ENCODE results near the gene COBL.

Gene COBL

DNA sequence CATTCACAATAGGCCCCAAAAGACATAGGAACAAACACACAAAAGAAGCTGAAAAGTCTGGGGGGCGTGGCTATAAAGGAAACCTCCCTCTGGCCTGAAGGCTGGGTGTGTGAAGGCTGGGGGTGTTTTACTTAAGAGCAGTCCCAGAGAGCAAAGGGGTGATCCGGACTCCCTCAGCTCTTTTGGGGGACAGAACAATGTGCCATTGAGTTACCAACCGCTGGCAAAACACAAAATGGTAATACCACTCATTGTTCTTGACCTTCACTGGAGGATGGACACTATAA, 189.0 kb downstream of the COBL start:
- TF ChIP-seq FOXM1 (IDR thresholded peaks at IDR 0.05; ENCODE audit: borderline replicate concordance, low read depth) (no peak), EGR1 (IDR thresholded peaks at IDR 0.05) (no peak), TEAD4 (IDR thresholded peaks at IDR 0.05) (no peak), TAF1 (IDR thresholded peaks at IDR 0.05; ENCODE audit: low read depth) (no peak), RAD21 (IDR thresholded peaks at IDR 0.05; ENCODE audit: low read depth) (no peak), CEBPB (IDR thresholded peaks at IDR 0.05) (no peak), ZBTB7A (IDR thresholded peaks at IDR 0.05; ENCODE audit: low read depth) (no peak), NFIC (IDR thresholded peaks at IDR 0.05) (no peak), YY1 (IDR thresholded peaks at IDR 0.05; ENCODE audit: low read depth) (no peak), EP300 (IDR thresholded peaks at IDR 0.05; ENCODE audit: borderline replicate concordance) (no peak)
- TF ChIP-seq, protein P1, sequence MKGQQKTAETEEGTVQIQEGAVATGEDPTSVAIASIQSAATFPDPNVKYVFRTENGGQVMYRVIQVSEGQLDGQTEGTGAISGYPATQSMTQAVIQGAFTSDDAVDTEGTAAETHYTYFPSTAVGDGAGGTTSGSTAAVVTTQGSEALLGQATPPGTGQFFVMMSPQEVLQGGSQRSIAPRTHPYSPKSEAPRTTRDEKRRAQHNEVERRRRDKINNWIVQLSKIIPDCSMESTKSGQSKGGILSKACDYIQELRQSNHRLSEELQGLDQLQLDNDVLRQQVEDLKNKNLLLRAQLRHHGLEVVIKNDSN (IDR thresholded peaks at IDR 0.05) = no peak
- TF ChIP-seq, protein P2, sequence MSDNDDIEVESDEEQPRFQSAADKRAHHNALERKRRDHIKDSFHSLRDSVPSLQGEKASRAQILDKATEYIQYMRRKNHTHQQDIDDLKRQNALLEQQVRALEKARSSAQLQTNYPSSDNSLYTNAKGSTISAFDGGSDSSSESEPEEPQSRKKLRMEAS (IDR thresholded peaks at IDR 0.05) = no peak
- TF ChIP-seq, protein P3, sequence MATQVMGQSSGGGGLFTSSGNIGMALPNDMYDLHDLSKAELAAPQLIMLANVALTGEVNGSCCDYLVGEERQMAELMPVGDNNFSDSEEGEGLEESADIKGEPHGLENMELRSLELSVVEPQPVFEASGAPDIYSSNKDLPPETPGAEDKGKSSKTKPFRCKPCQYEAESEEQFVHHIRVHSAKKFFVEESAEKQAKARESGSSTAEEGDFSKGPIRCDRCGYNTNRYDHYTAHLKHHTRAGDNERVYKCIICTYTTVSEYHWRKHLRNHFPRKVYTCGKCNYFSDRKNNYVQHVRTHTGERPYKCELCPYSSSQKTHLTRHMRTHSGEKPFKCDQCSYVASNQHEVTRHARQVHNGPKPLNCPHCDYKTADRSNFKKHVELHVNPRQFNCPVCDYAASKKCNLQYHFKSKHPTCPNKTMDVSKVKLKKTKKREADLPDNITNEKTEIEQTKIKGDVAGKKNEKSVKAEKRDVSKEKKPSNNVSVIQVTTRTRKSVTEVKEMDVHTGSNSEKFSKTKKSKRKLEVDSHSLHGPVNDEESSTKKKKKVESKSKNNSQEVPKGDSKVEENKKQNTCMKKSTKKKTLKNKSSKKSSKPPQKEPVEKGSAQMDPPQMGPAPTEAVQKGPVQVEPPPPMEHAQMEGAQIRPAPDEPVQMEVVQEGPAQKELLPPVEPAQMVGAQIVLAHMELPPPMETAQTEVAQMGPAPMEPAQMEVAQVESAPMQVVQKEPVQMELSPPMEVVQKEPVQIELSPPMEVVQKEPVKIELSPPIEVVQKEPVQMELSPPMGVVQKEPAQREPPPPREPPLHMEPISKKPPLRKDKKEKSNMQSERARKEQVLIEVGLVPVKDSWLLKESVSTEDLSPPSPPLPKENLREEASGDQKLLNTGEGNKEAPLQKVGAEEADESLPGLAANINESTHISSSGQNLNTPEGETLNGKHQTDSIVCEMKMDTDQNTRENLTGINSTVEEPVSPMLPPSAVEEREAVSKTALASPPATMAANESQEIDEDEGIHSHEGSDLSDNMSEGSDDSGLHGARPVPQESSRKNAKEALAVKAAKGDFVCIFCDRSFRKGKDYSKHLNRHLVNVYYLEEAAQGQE (IDR thresholded peaks at IDR 0.05; ENCODE audit: low read depth) = no peak

DNA sequence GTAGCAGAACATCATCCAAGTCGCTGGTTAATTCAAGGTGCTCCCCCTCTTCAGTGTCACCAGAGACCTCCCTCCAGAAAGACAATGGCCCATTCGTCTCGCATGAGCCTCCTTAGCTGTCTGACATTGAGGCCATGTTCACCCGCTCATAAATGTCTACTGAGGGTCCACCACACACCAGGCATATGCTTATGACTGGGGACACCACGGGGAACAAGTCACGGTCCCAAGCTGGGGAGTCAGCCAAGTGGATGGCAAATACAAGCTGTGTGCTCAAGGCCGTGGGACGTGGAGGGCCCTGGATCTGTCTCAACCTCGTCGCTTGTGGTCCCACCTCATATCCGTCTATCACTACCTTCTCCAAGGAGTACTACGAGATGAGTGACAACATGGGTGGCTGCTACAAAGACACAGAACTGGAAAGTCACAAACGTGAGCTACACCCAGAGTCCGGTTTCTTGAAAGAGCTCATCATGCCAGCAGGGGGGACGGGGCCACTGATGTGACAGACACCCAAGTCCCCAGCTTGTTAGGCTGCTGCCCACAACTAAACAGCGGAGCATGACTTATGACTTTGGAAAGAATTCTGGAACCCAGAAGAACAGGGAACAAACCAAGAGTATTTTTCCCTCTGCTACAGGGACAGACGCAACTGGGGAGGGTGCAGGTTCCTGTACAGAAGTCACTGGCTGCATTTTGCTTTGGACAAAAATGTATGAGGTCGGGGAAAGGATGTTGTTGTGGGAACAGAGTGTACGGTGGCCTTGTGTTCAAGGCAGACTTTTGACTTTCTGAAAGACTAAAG, 189.6 kb downstream of the COBL start:
- TF ChIP-seq CEBPB (IDR thresholded peaks at IDR 0.05) = no peak
- TF ChIP-seq ZBTB7A (IDR thresholded peaks at IDR 0.05; ENCODE audit: low read depth) = no peak
- no peak for TF ChIP-seq FOXM1 (IDR thresholded peaks at IDR 0.05; ENCODE audit: borderline replicate concordance, low read depth)
- TF ChIP-seq, protein P3 (IDR thresholded peaks at IDR 0.05; ENCODE audit: low read depth) = no peak
- no peak for TF ChIP-seq TEAD4 (IDR thresholded peaks at IDR 0.05)
- no peak for TF ChIP-seq TAF1 (IDR thresholded peaks at IDR 0.05; ENCODE audit: low read depth)
- TF ChIP-seq TCF12 (IDR thresholded peaks at IDR 0.05; ENCODE audit: low read depth) = no peak
- no peak for TF ChIP-seq RAD21 (IDR thresholded peaks at IDR 0.05; ENCODE audit: low read depth)
- TF ChIP-seq CREB1 (IDR thresholded peaks at IDR 0.05; ENCODE audit: low read depth) = no peak
- TF ChIP-seq, protein P2 (IDR thresholded peaks at IDR 0.05) = no peak
- no peak for TF ChIP-seq EP300 (IDR thresholded peaks at IDR 0.05; ENCODE audit: borderline replicate concordance)
- TF ChIP-seq YY1 (IDR thresholded peaks at IDR 0.05; ENCODE audit: low read depth) = no peak
- TF ChIP-seq, protein P1 (IDR thresholded peaks at IDR 0.05) = no peak
- no peak for TF ChIP-seq EGR1 (IDR thresholded peaks at IDR 0.05)
- TF ChIP-seq NFIC (IDR thresholded peaks at IDR 0.05) = no peak

DNA sequence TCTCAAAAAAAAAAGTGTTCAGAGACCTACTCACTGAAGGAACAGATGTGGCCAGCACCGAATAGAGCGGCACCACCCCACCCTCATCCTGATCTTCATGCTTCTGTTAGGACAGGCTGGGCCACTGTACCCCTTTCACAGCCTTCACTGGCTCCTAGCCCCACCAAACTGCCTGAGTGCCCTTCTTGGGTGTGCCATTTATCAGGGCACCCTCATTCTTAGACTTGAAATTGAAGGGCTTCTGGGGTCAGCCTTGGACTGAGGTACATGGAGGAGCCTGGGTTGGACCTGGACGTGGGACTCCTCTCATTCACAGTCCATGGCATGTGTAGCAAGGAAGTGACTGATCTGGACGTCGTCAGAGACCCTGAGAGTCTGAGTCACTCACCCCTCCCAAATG, 190.3 kb downstream of the COBL start:
- TF ChIP-seq EGR1 (IDR thresholded peaks at IDR 0.05) (no peak), EP300 (IDR thresholded peaks at IDR 0.05; ENCODE audit: borderline replicate concordance) (no peak), TCF12 (IDR thresholded peaks at IDR 0.05; ENCODE audit: low read depth) (no peak), TAF1 (IDR thresholded peaks at IDR 0.05; ENCODE audit: low read depth) (no peak), ZBTB7A (IDR thresholded peaks at IDR 0.05; ENCODE audit: low read depth) (no peak), CEBPB (IDR thresholded peaks at IDR 0.05) (no peak)
- TF ChIP-seq, protein P3 (IDR thresholded peaks at IDR 0.05; ENCODE audit: low read depth) = no peak

DNA sequence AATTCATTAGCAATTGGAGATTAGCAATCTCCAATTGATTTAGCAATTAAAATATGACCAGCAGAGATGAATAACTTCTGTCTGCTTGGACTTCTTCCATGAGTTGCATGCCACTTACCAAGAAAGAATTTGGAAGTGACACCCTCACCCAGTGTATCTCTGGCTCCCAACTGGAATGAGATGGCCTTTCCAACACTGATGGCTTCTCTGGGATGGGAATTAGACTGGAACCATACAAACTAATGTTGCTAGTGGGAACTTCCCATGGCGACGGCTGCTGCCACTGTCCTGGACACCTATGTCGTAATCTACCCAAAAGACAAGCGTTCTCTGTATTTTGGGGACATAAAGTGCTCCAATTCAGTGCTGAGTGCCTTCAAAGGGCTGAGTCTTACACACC, 192.3 kb downstream of the COBL start:
- TF ChIP-seq TAF1 (IDR thresholded peaks at IDR 0.05; ENCODE audit: low read depth) (no peak), FOXM1 (IDR thresholded peaks at IDR 0.05; ENCODE audit: borderline replicate concordance, low read depth) (no peak), TCF12 (IDR thresholded peaks at IDR 0.05; ENCODE audit: low read depth) (no peak), CEBPB (IDR thresholded peaks at IDR 0.05) (no peak), EGR1 (IDR thresholded peaks at IDR 0.05) (no peak), ZBTB7A (IDR thresholded peaks at IDR 0.05; ENCODE audit: low read depth) (no peak), RAD21 (IDR thresholded peaks at IDR 0.05; ENCODE audit: low read depth) (no peak), YY1 (IDR thresholded peaks at IDR 0.05; ENCODE audit: low read depth) (no peak), TEAD4 (IDR thresholded peaks at IDR 0.05) (no peak), CREB1 (IDR thresholded peaks at IDR 0.05; ENCODE audit: low read depth) (no peak)
- TF ChIP-seq, protein P1 (IDR thresholded peaks at IDR 0.05) = no peak
